ENCODE data around the gene GABARAP.

DNA sequence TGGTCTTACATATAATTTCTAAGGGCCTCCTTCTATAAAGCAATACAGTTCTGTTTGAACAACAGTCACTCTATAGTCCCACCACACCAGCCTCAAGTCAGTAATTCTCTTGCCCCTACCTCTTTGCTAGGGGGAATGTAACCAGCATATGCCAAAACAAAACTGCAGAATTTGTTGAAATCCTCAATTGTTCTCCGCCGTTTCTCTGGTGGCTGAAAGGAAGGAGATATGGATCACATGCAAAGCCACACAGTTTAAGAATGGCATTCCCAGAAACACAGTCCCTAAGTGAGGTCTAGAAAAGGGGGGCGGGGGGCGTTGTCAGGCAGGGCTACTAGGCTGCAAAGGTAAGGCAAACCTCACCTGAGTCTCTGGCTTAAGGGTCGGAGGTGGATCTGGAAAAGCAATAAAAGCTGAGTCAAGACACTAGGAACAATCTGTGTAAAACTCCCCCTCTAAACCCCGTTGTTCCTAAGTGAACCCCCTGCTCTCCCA, 4.9 kb downstream of the GABARAP start:
- no peak for TF ChIP-seq POLR2A (IDR thresholded peaks at IDR 0.05)
- TF ChIP-seq, protein P1, sequence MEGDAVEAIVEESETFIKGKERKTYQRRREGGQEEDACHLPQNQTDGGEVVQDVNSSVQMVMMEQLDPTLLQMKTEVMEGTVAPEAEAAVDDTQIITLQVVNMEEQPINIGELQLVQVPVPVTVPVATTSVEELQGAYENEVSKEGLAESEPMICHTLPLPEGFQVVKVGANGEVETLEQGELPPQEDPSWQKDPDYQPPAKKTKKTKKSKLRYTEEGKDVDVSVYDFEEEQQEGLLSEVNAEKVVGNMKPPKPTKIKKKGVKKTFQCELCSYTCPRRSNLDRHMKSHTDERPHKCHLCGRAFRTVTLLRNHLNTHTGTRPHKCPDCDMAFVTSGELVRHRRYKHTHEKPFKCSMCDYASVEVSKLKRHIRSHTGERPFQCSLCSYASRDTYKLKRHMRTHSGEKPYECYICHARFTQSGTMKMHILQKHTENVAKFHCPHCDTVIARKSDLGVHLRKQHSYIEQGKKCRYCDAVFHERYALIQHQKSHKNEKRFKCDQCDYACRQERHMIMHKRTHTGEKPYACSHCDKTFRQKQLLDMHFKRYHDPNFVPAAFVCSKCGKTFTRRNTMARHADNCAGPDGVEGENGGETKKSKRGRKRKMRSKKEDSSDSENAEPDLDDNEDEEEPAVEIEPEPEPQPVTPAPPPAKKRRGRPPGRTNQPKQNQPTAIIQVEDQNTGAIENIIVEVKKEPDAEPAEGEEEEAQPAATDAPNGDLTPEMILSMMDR (IDR thresholded peaks at IDR 0.05) = no peak
